Astrocyte of the cerebellum (primary cell): ENCODE data around the gene VPS13D.

Experiments used
- DNase-seq: peaks from one replicate; pipeline ENCODE4 v3.0.0-alpha.2; 2011; ENCODE audit warnings: low read depth
- H3K4me3 ChIP-seq: 2 replicates; pipeline ENCODE4 v1.5.1; 2011; ENCODE audit warnings: mild to moderate bottlenecking, low read depth, low read length, moderate library complexity
- in situ Hi-C: cut with HindIII; loops from 2 replicates; pipeline ENCODE4 v1.10.0; 2017; ENCODE audit warnings: low sequenced_read_pairs
- TF ChIP-seq, protein P1 (sequence below): IDR thresholded peaks from 2 replicates; pipeline ENCODE4 v1.5.1; 2012; ENCODE audit warnings: low read length, low read depth, moderate library complexity, mild to moderate bottlenecking; ENCODE audit errors: missing control alignments

VPS13D gene

DNA sequence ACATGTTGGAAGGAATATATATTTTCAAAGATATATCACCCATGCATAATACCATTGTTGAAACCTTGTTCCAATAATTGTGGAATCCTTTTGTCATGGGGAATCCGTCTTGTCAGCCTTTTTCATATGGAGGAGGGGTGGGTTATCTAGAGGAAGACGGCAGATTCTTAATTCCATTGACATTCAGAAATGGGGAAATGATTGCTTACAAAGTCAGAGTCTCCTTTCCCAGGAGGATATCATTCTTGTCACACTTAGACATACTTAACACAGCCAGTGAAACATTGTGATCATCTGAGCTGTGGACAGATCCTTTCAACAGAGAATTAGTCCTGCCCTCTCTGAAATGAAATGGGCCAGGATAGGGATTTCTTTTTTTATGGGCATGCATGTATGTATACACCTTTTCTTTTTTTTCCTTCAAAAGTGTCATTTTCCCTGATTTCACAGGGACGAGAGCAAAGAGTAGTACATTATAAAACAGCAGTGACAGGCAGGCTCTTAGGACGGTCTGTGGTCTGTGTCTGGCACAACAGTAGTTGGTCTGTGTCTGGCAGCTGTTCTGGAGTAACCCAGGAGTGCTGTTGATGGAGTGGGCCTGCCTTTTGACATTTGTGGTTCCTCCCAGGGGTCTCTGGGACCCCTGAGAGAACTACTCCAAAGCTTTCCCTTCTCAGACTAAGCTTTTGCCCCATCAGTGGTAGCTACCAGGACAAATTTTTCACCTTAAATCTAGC, 50.1 kb downstream of the VPS13D start:
- in situ Hi-C loops: no loop called here

DNA sequence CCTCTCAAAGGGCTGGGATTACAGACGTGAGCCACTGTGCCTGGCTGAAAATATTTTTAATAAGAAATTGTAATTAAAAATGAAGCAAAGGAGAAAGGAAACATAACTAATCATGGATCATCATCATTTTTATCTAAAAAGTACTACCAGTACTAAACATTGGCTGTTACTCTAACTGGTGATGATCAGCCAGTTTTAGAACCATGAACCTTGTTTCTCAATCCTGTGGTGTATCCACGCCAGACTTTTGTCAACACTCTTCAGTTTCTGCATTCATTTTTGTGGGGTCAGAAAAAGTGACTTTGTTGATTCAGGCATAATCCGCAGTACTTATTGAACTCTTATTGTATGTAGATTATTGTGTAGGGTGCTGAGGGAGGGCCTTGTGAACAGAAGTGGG, 52.3 kb downstream of the VPS13D start:
- in situ Hi-C loops: no loop called here

More for the DNA sequence above, 50.1 kb downstream of the VPS13D start:
- DNase-seq: no peak
- TF ChIP-seq, protein P1, sequence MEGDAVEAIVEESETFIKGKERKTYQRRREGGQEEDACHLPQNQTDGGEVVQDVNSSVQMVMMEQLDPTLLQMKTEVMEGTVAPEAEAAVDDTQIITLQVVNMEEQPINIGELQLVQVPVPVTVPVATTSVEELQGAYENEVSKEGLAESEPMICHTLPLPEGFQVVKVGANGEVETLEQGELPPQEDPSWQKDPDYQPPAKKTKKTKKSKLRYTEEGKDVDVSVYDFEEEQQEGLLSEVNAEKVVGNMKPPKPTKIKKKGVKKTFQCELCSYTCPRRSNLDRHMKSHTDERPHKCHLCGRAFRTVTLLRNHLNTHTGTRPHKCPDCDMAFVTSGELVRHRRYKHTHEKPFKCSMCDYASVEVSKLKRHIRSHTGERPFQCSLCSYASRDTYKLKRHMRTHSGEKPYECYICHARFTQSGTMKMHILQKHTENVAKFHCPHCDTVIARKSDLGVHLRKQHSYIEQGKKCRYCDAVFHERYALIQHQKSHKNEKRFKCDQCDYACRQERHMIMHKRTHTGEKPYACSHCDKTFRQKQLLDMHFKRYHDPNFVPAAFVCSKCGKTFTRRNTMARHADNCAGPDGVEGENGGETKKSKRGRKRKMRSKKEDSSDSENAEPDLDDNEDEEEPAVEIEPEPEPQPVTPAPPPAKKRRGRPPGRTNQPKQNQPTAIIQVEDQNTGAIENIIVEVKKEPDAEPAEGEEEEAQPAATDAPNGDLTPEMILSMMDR: no peak
- H3K4me3 ChIP-seq: no peak overlapping the region

DNA sequence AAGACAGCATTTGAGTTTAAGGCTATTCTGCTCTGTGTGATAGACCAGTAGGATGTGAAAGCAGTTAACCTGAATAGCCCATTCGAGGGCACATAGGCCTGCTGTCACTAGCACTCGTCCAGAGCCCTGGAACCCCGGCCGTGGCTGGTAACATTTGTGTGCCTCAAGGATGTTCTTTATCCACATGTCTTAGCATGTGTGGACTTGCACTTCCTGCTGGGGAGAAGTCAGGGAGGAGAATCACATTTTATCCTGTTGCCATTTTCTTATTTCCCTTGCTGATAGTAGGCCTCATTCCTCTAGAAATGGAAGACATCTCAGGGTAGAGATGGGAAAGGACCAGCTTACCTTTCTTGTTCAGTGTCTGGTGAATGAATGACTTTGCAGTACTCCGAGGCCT, 54.7 kb downstream of the VPS13D start:
- in situ Hi-C loops: no loop called here
- no peak for DNase-seq
- no peak overlapping the region for H3K4me3 ChIP-seq
- TF ChIP-seq, protein P1: no peak

More for the DNA sequence above, 52.3 kb downstream of the VPS13D start:
- no peak for DNase-seq
- TF ChIP-seq, protein P1: no peak
- no peak overlapping the region for H3K4me3 ChIP-seq

DNA sequence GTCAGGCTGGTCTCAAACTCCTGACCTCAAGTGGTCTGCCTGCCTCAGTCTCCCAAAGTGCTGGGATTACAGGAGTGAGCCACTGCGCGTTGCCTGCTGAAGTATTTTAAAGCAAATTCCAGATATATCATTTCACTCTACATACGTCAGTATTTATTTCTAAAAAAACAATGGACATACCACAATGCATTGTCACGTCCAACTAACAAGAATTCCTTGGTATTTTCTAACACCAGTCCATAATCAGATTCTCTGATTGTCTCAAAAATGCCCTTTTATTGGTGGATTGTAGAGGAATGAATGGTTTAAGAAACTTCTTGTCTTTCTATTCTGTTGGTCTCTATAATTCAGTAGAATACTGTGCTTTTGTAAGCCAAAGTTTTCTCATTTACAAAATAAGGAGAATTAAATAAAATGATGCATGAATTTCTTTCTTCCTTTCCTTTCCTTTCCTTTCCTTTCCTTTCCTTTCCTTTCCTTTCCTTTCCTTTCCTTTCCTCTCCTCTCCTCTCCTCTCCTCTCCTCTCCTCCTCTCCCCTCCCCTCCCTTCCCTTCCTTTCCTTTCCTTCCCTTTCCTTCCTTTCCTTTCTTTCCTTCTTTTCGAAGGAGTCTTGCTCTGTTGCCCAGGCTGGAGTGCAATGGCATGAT, 55.8 kb downstream of the VPS13D start:
- TF ChIP-seq, protein P1: no peak
- no peak for DNase-seq
- in situ Hi-C loops: no loop called here
- H3K4me3 ChIP-seq: no peak overlapping the region

DNA sequence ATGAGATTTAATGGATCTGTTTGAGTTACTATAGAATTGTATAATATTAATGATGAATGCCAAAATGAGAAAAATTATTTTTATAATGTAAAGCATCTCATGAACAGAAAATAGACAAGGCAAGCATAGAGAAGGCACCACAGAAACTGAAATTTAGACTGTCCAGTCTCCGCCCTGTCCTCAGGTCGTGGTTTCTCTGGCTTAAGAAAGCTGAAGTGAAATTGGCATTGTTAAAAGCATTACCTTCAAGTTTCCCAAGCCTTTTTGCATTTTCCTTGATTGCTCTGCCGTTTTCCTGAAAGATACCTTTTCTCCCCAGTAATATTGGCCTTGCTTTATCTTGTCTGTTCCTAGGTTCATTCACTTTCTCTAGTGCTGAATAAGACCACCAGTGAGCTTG, 58.0 kb downstream of the VPS13D start:
- TF ChIP-seq, protein P1: no peak
- in situ Hi-C loops: no loop called here
- no peak for DNase-seq
- H3K4me3 ChIP-seq: no peak overlapping the region

DNA sequence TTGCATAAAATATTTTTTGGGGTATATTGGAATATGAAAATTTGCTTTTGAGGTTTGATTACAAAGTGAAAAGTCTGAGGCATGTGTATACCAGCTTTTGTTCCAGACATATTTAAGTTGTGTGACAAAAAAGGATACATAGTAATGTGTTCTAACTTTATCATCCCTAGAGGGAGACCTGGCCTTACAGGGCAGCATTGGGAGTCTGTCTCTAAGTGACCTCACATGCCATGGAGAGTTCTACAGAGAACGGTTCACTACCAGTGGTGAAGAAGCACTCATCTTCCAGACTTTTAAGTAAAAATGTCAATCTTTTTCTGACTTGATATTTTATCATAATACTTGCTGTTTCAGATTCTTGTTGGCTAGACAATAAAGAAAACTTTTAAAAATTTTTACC, 61.0 kb downstream of the VPS13D start:
- in situ Hi-C loops: no loop called here
- no peak for DNase-seq
- TF ChIP-seq, protein P1: no peak
- H3K4me3 ChIP-seq: no peak overlapping the region
